Peyer's patch (tissue), 4 donors: ENCODE data around the gene PPT2.

Experiments used
- POLR2A ChIP-seq, 2 donors: fragments of 450-650 bp; IDR thresholded peaks; one replicate each; pipeline ENCODE4 v1.5.1; 2017; ENCODE audit warnings: antibody characterized with exemption in 2 of 2, mild to moderate bottlenecking in 2 of 2, moderate library complexity in 2 of 2
- TF ChIP-seq, protein P1 (sequence below), 6 experiments: fragments of 450-650 bp in 4 of 6; fragments of 200-600 bp in 2 of 6; sonication (generic) in 1 of 6; IDR thresholded peaks; one replicate each; pipeline ENCODE4 v1.5.1; 2017 to 2019; ENCODE audit warnings: antibody characterized with exemption in 6 of 6, mild to moderate bottlenecking in 3 of 6, moderate library complexity in 1 of 6

- TF ChIP-seq, protein P1, sequence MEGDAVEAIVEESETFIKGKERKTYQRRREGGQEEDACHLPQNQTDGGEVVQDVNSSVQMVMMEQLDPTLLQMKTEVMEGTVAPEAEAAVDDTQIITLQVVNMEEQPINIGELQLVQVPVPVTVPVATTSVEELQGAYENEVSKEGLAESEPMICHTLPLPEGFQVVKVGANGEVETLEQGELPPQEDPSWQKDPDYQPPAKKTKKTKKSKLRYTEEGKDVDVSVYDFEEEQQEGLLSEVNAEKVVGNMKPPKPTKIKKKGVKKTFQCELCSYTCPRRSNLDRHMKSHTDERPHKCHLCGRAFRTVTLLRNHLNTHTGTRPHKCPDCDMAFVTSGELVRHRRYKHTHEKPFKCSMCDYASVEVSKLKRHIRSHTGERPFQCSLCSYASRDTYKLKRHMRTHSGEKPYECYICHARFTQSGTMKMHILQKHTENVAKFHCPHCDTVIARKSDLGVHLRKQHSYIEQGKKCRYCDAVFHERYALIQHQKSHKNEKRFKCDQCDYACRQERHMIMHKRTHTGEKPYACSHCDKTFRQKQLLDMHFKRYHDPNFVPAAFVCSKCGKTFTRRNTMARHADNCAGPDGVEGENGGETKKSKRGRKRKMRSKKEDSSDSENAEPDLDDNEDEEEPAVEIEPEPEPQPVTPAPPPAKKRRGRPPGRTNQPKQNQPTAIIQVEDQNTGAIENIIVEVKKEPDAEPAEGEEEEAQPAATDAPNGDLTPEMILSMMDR (IDR thresholded peaks at IDR 0.05) = no peak
- TF ChIP-seq POLR2A (IDR thresholded peaks at IDR 0.05) = no peak
These were observed 45.8 kb upstream of the PPT2 start for GRCh38 chr6:32108094-32108627.
